ENCODE measurements around the gene MOCS1.

Gene MOCS1

GRCh38 chr6:39948199-39948791, 14.0 kb upstream of the MOCS1 start:
- no peak for DNase-seq

- DNase-seq: no peak
Observed at GRCh38 chr6:39947611-39948068, 13.4 kb upstream of the MOCS1 start.

- no peak for DNase-seq
Observed at GRCh38 chr6:39945626-39946025, 11.4 kb upstream of the MOCS1 start.

DNA sequence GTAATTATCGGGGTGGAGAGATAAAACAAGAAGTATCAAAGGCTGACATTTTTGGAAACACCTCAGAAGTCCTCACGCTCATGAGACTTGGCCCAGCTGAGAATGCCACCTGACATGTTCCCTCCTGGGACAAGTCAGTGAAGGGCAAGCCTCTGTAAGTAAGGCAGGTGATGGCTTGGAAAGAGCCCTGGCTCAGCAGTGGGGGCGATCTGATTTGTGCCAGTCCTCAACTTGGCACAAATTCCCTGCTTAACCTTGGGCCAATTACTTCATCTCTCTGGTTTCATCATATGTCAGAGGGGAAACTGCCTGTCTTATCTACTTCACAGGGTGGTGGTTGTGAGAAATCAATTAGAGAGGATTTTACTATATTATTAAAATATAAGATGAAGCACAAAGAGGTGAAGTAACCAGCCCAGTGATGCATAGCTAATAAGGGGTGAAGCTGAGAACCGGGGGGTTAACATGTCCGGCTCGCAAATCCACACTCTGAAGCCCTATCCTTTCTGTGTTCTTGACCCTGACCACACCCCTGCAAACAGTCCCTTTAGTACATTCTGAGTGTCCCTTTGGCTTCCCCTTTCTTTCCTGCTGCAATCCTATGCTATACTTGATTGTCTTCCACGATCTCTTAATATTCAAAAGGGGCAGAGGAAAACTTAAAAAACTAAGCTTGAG, 8.8 kb upstream of the MOCS1 start:
- DNase-seq: no peak

DNA sequence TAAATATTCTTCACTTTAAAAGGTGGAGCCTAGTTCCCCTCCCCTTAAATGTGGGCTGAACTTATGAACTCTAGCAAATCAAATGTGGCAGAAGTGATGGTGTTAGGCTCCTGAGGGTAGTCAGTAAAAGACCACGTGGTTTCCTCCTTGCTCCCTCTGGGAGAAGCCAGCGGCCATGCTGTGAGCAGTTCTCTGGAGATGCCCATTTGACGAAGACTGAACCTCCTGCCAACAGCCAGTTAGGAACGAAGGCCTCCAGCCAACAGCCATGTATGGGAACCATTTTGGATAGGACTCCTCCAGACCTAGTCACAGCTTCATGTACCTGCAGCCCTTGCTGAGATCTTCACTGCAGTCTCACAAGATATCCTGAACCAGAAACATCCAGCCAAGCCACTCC, 7.6 kb upstream of the MOCS1 start:
- DNase-seq: no peak

DNA sequence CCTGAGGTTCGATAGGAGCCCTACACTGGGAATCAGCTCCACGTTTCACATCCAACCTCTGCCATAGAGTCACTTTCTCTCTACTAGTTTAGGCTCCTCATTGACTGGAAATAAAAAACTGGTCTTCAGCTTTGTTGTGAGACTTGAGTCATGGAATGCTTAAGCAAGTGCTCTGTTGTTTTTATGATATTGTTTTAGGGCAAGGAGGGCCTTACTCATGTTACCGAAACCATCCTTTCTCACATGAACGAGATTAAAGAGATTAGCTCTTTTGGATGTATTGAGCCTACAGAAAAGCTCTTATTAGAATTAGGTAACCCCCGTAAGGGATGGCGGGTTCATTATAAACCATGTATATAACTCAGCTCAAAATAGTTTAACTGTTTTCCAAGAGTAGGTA, 6.9 kb upstream of the MOCS1 start:
- DNase-seq: no peak

DNA sequence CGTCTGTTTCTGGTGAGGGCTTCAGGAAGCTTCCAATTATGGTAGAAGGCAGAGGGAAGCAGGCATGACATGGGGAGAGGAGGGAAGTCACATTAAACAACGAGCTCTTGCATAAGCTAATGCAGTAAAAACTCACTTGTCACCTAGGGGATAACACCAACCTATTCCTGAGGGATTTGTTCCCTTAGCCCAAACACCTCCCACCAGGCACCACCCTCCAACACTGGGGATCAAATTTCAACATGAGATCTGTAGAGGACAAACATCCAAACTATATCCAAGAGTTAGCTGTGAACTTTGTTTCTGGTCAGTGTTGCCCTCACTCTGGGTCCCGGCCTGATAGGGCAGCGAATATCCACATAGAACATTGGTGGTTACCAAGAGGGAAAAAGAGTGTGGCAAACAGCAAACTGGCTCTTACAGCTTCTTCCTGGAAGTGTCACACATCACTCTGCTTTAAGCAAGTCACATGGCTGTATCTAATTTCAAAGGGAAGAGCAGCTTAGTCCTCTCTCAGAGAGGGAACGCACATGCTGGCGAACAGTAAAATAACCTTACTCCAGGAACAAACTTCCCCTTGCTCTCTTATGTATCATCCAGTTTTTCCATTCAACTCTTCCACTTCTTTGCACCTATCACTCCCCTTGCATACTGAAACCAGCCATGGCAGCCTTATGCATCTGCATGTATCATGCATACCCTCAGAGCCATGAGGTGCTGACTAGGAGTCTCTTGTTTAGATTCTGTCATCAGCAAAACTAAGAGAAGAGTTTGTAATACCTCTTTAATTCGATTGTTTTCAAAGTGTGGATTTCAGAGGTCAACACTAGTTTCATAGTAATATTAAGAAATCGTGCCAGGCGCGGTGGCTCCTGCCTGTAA, 4.8 kb upstream of the MOCS1 start:
- DNase-seq: no peak

DNA sequence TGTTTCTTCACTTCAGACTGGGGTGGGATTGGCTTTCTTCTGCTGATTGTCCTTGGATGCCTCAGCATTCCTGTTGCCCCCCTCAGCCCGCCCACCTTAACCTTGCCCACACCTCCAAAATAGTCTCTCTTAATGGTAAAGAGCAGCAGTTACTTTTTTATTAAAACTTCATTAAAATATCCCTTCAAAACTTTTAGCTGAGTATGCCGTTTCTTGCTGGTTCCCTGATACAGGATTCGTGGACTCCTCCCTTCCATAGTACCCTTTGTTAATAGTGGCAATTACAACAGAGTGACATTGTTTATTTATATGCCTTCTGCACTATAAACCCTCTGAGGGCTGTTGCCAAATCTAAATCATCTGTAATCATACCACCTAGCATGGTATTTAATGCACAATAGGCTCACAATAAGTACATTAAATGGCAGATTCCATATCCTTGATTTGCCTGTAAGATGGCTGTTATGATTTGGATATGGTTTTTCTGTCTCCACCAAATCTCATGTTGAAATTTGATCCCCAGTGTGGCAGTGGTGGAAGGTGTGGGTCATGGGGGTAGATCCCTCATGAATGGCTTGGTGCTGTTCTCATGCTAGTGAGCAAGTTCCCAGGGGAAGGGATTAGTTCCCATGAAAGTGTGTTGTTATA, 3.5 kb upstream of the MOCS1 start:
- no peak for DNase-seq

DNA sequence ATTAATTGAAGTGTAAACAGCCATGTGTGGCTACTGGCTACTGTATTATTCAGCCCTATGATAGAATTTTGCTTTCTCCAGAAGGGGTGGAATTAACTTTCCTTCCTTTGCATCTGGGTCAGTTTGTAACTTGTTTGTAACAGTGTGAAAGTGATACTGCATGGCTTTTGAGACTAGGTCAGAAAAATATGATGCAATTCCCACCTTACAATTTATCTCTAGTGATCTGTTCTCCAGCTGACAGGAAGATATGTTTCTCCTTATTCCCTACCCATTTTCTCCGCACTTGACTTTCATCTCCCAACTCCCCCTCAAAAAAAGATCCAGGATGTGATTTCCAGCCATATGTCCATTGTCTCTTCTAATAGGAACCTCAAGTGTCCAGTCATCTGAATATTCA, 2.6 kb upstream of the MOCS1 start:
- no peak for DNase-seq

DNA sequence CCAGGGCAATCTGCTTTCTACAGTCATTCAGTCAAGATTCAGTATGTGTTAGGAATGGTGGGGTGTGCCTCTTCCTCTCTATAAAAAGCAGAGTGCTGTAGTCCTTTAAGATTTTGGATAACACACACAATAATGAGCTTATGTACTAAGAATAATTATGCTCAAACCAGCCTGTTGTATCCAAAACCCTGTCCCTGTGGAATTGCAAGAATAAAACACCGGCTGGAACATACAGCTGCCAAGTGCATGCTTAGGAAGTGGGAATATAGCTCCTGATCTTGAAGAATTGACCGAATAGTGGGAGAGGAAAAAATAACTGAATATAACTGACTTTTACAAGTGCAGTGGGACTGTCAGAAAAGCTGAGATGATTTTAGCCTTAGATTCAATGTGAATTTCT, 979 bp upstream of the MOCS1 start:
- DNase-seq: no peak

DNA sequence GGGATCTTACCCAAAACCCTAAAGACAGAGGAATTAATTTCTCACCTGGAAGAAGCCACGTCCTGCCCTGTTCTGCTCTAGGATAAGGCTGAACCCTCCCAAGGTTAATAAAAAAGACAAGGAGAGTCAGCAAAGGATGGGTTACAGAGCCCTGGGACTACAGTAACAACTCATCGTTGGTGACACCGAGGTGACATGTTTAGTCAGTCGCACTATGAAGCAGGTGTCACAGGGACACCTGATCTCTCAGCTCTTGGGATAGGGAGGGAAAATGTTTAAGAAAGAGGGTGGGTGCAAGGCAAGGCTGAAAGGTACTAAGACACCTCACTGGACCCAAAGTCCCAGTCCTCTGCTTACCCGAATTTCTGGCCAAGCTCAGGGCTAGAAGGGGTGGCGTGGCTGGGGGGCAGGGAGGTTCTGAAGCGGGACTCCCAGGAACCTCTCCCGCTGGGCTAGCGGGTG, 562 bp downstream of the MOCS1 start:
- no peak for DNase-seq

- no peak for DNase-seq
Observed at GRCh38 chr6:39932386-39932910, 1.8 kb downstream of the MOCS1 start.

- no peak for DNase-seq
Observed at GRCh38 chr6:39931607-39932006, 2.7 kb downstream of the MOCS1 start.

DNA sequence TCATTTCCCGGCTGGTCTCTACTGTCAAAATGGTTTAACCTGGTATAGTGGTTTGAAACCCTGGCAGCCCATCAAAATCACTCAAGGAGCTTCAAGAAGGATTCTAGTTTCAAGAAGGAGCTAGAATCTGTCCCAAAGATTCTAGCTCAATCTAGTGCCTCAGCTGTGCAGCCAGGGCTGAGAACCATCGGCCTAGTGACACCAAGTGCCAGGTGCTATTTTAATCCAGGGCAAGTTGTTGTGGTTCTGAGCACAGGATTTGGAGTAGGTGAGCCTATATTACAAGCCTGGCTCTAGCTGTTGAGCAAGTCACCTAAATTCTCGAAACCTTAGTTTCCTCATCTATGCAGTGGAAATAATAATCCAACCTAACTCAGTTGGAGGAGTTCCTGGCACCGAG, 3.7 kb downstream of the MOCS1 start:
- DNase-seq: no peak

- no peak for DNase-seq
Observed at GRCh38 chr6:39929733-39930461, 4.4 kb downstream of the MOCS1 start.

DNA sequence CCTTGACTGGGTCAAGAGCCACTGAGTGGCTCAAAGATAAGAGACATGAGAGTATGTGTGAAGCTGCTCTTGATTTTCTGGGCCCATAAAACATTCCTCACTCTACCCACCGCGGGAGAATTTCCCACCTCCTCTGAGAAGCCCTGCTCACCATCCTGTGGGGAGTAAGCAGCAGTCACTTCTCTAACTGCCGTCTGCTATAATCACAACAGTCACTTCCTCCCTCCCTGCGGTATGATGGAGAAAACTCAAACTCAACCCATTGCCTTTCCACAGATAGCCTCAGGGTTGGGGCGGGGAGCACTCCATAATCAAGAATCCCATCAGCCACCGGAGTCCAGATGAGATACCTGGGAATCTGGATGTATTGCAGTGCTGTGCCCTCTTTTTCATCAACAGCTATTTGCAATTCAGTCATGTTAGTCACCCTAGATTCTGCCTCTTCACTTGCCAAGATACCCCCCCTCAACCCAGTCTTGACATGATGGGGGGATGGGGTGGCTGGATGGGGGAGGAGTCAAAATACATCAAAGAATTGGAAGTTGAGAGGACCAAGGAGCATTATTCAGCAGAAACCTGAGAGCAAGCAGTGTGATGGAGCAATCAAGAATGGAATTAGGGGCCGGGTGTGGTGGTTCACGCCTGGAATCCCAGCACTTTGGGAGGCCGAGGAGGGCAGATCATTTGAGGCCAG, 5.1 kb downstream of the MOCS1 start:
- DNase-seq: no peak

- DNase-seq: no peak
Observed at GRCh38 chr6:39927159-39927558, 7.1 kb downstream of the MOCS1 start.

GRCh38 chr6:39926668-39927067, 7.6 kb downstream of the MOCS1 start:
- DNase-seq: no peak

DNA sequence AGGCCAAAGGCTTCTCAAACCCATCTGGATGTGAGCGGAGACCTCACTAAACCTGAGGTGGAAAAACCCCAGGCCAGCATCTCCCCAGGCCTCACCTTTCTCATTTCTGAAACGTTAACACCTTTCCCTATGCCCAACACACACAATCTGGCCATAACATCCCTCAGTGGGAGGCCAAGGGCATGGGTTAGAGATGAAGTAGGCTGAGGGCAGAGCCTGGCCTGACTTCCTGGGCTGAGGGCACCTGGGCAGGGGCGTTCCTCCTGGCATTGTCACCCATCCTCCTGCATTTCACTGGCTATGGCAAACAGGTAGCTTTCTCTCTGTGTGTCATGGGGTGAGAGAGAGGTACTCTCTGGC, 8.4 kb downstream of the MOCS1 start:
- no peak for DNase-seq

DNA sequence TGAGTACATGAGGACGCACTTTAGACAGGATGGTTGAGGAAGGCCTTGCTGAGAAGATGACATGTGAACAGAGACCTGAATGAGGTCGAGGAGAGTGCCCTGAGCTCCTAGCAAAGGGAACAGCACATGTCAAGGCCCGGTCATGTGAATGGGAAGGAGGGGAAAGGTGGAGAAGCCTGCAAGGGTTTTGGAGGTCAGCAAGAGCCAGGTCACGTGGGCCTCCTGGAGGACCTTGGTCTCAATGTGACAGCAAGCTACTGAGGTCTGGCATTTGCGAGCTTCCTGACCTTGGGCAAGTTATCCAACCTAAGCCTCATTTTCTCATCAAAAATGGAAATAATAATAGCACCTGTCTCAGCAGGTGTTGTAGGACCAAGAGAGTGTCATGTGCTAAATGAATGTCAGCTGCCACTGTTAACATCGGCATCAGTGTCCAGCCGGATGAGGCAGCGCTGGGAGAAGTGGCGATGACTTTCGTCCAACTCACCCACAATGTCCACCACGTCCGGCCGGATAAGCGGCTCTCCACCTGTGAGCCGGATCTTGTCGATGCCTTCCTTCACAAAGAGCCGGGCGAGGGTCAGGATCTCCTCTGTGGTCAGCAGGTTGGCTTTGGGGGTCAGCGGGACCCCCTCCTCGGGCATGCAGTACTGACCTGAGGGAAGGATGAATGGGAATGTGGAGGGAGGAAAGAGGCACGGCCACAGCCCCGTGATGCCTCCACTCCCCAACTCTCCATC, 8.9 kb downstream of the MOCS1 start:
- DNase-seq: no peak

DNA sequence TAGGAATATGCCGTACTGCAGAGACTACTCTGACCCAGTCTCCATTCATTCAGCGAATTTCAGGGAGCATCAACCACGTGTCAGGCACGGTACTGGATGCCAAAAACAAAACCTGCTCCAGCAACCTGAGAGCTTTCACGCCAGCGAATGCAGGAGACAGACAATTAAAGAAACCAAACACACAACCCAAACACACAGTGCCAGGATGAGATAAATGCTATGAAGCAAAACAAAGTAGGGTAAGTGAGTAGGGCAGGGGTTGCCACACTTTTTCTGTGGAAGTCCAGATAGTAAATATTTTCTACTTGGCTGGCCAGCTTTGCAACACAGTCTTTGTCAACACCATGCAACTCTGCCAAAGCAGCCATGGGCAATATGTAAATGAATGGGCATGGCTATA, 10.0 kb downstream of the MOCS1 start:
- no peak for DNase-seq

Data from CD4-positive, alpha-beta T cell treated with Interleukin-6 for 4 hours (primary cell).